HG02759 (cell line): ENCODE data around the gene DUSP6.

Source experiments
- ATAC-seq: cut with Tn5 transposase; IDR thresholded peaks from one replicate; pipeline ENCODE4 v1.9.1; 2021; ENCODE audit warnings: mild to moderate bottlenecking, moderate library complexity; ENCODE audit not compliant: unreplicated experiment

The DUSP6 gene

GRCh38 chr12:89334548-89335169 lies 17.6 kb downstream of the DUSP6 start:
- no peak for ATAC-seq

DNA sequence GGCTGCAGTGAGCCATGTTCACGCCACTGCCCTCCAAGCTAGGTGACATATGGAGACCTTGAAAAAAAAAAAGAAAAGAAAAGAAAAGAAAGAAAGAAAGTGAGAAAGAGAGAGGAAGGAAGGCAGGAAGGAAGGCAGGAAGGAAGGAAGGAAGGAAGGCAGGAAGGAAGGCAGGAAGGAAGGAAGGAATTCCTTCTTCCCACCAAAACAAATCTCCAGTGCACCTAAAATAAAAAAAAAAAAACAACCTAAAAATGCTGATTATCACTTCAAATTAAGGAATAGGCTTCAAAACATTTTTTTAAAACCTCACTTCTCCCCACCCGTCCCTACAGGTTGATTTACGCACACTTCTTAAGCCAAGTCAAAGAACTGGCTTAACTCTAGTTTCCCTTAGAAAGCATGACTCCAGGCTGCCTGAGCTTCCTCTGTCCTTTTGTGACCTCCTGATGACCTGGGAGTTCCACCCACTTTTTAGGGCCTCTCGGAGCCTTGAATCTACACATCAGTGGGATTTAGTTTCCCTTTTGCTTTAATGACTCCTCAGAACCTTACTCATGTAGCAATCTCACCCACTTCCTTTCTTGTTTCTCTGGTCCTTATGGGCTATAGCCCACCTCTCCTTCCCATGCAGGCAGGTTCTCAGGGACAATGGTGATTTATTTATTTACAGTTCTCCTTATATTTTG lies 18.6 kb downstream of the DUSP6 start:
- no peak for ATAC-seq

- ATAC-seq: no peak
These were observed 23.9 kb downstream of the DUSP6 start for GRCh38 chr12:89328151-89329030.

- no peak for ATAC-seq
These were observed 24.7 kb downstream of the DUSP6 start for GRCh38 chr12:89327486-89328094.

DNA sequence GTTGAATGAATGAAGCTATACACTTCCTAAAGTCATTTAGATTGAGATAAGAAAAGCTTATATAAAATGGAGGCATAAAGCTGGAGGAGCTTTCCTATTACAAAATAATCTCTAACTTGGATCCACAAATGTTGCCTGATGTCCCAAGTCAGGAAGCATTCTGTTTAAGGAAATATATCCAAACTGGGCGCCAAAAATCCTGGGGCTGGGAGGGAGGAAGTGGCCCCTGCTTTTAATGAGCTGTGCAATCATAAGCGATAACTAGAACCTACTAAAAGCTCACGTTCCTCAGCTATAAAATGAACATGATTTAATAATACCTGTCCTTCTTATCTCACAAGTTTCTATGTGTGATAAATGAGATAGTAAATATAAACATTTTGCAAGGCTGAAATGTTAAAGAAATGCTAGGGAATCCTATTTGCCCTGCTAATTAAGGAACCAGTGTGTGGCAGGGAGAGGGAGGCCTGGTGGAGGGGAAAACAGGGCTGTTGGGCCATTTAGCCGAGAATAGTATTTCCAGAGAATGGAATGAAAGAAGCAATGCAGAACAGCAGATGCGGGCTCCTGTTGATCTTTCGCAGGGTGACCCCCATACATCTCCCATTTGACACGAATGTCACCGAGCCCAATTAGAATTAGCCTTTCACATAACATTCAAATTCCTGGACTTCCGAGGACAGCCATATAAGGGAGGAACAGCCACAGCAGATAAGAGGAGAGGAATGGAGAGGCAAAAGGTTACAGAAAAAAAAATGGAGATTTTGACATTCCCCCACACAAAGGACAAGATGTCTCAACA lies 25.9 kb downstream of the DUSP6 start:
- ATAC-seq: no peak

- no peak for ATAC-seq
These were observed 26.8 kb downstream of the DUSP6 start for GRCh38 chr12:89325495-89325894.

DNA sequence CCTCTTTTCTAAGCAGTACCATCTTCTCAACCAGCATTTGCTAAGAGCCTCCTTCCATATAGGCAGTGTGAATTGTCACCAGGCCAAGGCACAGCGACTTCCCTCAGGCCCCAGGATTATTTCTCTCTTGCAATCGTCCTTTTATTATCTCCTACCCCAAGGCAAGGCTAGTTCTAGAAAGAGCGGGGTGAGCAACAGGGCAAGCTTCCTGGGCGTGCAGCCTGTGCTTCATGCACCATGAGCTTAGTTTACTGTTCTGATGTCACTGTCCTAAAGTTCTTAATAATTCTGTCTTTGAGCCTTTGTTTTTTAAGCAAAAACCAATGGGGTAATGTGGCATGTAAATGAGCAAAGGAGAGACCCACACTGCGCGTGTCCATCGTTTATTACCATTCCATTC lies 27.9 kb downstream of the DUSP6 start:
- no peak for ATAC-seq

GRCh38 chr12:89323568-89324218 lies 28.6 kb downstream of the DUSP6 start:
- no peak for ATAC-seq

GRCh38 chr12:89320735-89321134 lies 31.6 kb downstream of the DUSP6 start:
- ATAC-seq: no peak

GRCh38 chr12:89319606-89320005 lies 32.7 kb downstream of the DUSP6 start:
- no peak for ATAC-seq

GRCh38 chr12:89319122-89319521 lies 33.2 kb downstream of the DUSP6 start:
- no peak for ATAC-seq

DNA sequence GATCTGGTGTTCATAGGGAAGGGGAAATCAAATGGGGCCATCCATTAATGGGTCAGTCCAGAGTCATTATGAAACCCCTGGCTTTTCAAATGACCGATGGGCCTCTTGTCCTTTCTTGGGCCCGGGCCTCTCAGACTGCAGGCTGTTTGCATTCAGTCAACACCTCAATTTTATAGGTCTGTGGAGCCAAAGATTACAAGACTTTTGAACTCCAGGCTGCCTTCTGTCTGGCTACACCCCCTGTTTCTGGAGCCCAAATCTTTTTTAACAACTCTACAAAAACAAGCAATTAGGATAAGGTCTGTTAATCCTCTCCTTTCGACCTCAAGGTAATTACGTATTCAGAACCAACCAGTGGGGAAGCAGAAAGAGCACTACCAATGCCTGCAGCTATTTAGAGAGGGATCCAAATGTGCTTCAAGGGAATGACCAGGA lies 35.6 kb downstream of the DUSP6 start:
- no peak for ATAC-seq

- ATAC-seq: no peak
These were observed 38.1 kb downstream of the DUSP6 start for GRCh38 chr12:89314060-89314761.

DNA sequence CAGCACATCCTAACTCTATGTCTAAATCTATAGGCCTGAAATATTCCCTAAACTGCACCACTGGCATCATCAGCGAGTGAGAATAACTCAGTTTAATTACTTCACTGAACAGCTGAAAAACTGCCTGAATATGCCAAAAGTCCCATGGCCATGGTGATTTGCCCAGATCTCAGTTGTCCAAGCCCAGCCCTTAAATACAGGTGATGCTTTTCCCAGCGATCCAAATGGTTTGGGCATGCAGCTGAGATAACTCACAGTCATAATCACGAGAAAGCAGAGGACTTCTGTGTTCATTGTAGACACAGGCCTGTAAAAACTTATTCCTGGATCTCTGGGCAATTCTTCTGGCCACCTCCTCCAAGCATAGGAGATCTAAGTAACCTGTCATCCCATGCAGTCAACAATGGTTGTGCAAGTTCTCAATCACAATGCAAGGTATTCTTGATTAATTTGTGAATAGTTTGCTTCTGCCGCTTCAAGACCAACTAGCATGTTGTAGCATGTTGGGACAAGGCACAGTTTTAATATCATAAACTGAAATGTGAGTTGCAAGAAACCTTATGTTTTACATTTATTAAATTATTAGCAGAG lies 40.5 kb downstream of the DUSP6 start:
- no peak for ATAC-seq

GRCh38 chr12:89309815-89310214 lies 42.5 kb downstream of the DUSP6 start:
- ATAC-seq: no peak

- no peak for ATAC-seq
These were observed 42.9 kb downstream of the DUSP6 start for GRCh38 chr12:89309440-89309802.

DNA sequence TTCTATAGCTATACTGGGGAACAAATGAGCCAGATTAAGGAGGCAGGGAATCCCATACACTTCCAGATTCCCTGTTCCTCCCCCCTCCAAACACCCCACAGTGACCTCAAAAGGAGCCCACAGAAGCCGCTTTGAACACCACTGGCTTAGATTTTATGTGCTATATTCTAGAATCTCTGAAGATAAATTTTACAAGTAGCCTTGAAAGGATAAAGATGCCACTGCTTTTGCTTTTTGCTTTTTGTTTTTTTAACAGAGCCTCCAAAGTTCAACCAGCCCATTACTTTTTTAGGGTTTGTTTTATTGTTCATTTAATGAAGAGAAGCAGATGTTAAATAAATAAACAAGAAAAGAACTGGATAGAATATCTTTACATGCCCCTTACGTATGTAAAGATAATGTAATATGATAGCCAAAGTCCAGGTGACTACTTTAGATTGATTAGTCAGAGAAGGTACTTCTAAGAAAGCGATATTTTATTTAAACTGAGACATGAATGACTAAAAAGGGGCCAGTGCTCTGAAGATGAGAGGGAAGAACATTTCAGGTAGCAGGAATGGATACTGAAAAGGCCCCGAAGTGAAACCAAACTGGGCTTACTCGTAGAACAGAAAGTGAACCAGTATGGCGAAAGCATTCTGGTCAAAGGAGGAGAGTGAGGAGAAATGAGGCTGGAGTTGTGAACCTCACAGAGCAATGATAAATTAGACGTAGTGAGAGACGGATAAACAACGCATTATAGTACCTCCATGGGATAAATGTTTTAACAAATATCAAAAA lies 44.6 kb downstream of the DUSP6 start:
- no peak for ATAC-seq

DNA sequence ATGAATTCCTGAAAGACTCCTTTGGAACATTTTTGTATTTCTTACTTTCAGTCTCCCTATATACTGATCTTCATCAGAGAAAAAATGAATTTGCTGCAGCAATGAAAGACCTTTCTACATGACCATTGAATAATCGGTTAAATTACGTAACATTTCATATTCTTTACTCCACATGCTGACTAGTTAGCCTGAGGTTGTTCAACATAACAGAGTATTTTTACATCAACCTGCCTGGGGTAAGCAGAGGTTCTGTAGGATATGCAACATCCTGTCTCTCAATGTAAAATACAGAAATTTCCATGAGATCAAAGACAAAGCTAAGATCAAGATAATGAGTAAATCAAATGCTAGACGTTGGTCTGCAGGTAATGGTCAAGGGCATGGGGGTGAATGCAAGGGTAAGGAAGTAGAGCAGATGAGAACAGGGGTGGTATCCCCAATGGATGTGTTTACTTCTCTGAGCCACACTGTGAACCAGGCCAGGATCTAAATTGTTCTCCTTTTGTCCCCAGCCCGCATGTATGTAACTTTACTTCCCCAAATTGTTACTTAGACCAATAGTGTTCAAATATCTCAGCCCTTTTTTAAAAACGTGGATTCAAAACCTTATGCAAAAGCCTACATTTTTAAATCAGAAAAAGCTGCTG lies 45.4 kb downstream of the DUSP6 start:
- no peak for ATAC-seq
